CMK (cell line): ENCODE measurements around the gene CORO6.
"Not testable (repeated sequence)": the region's sequence is repeated elsewhere in the genome, so short reads cannot be mapped to it uniquely, and the experiment has no call there.

Experiments used
- DNase-seq: peaks from one replicate; pipeline ENCODE4 v3.0.0-alpha.2; 2010; ENCODE audit warnings: low read depth

Gene CORO6

DNA sequence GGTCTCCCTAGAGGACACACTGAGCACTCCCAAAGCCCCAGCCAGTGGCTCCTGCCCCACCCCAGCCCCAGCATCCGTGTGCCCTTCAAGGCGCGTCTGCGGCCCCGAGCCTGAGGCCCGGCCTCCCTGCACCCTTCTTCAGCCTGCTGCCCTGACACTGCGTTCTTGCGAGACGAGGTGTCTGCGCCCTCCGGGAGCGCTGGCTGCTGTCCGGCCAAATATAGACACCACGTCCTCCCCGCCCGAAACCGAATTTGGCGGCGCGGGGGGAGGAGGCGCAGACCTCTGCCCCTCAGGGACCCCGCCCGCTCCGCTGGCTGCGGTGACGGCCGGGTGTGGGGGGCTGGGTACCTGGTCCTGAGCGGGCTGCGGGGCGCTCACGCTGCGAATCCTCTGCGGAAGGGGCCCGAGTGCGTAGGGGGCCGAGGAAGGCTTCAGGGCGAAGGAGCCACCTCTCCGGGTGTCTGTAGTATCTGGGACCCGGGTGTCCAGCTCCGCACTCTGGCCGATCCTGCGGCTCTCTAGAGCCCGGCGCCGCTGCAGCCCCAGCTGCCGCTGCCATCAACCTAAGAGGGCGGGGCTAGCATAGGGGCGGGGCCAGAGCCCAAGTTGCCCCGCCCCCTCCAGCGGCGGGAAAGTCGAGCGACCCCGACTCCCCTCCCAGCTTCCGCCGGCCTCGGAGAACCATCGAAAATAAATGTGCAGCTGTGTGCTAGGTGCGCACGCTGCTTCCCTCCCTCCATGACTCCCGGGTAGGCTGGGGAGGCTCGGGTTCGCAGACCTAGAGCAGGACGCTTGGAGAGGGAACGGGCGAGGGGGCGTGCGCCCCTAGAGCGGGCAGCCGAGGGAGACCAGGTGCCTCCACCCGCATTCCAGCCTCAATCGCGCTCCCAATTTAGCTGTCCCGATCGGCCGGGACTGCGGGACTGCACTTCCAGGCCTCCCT lies at the start of gene CORO6:
TSS of gene CORO6 (minus strand) at position 576 of the 946 bp plus-strand sequence. CDS start 1,491 bp downstream, outside the sequence.
- peak; percentile 36 for DNase-seq

DNA sequence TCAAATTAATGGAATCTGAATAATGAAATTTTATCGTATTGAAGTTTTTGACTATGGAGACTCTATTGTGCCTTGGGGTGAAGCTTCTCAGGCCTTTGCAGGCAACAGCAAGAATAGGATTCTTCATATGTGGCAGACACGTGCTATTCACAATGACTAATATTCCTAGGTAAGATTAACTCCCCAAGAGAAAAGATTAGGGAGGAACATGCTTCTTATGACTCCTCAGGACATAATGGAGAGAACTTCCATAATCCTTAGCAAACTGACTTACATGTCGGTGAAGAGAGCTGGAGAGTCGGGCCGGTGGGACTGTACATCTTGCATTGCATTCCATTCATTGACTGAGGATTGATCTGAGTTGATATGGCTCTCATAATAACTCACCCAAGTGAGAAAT lies 48.9 kb upstream of the CORO6 start:
- DNase-seq: no peak

DNA sequence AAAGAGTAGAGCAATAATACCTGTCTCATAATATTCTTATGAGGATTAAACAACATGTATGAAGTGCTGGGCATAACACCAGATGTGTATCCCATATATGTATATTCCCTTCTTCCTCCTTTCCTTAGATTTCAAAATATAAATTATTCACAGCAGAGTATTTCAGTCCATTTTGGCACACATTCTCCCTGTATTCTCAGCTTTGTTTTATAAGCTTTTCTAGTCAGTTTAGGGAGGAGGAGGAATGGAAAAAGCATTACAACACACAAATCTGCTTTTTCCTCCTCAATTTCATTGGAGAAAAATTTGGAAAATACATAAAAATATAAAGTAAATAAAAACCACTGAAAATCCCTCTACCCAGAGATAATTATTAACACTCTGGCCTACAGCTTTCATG lies 46.6 kb upstream of the CORO6 start:
- no peak for DNase-seq

DNA sequence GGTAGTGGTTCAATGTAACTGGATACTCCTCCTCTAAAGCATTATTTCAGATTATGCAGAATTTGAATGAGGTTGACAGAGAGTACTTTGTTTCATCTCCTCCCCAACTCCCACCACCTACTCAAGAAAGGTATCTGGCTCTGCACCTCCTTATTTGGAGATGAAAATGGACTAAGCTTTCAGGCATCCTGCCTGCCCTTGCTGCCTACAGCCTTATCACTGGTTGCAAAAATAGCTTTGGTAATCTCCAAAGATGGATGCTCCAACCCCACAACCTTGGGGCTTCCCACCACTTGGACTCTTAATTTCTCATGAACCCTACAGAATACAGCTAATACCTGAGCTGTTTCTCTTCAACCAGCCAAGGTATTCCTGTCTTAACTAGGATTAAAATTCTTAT lies 45.3 kb upstream of the CORO6 start:
- DNase-seq: no peak

DNA sequence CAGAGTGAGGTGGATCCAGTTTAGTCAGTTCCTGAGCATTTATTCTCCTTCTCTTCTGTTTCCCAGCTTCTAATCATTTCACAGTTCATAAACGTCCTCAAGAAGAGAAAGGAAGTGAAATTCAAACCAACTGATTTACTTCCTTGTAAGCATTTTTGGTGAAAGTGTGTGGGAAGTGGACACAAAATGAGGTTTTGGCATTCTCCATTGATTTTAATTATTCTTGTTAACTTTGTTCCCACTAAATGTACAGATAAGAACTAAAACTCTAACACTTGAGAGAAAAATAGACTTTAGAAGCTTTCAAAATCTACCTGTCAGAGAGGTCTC lies 42.7 kb upstream of the CORO6 start:
- DNase-seq: no peak

DNA sequence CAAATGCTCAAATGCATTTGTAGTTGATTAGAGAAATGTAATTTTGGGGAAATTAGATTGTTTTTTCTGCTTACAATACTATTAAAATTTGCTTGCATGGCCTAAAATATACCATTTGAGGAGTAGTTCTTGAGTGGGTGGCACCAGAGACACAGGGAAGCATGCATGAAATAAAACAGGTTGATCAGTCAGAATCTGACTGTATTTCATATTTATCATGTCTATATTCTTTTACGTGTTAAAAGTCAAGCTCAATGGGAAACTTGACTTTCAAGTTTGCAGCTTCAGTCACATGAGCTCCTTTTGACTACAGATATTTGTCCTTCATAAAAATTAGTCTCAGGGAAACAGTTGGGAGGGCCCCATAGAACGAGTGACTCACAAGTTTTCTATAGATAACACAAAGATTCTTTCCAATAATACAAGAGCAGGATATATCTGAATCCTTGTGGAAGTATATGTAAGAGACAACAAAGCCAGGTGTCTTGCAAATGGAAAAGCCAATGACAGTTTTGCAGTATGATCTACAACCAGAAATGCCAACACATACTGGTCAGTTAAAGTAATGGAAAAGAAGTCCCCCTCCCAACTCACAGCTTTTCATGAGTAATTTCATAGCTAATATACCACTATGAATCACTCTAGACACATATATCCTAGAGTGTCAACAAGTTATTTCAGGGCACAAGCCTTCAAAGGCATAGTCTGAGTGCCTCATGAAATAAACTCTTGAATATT lies 42.2 kb upstream of the CORO6 start:
- no peak for DNase-seq

DNA sequence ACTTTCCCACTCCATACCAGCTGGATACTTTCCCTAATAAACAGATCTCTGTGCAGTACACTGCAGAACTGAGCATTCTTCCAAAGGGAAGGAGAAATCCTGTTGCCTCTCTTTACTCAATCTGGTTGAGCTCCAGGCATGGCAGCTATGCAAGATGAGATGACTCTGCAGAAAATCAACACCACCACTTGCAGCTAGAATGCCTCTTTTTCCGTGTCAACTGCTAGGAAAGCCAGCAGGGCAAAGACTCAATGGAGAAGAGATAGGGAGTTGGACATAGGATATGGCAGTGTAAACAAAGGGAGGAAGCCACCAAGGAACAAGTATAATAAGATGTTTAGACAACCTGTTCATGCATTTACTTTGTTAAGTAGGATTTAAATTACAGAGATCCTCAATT lies 40.4 kb upstream of the CORO6 start:
- no peak for DNase-seq

DNA sequence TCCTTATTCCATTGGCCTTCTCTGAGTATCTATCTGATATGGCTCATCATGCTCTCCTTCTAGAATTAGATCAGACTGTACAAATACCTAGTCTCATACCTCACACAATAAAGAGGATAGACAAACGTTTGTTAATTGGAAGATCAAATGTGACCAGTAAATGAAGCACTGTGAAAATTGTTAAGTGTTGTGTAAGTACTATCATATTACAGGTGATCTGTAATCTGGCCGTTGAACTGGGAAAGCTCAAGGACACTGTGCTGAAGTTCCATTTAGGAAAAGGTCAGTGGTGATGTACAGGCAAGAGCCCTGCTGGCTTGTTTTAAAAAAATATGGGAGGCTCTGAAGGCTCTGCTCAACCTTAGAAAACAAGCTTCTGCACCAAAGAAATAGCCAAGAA lies 38.5 kb upstream of the CORO6 start:
- DNase-seq: no peak

DNA sequence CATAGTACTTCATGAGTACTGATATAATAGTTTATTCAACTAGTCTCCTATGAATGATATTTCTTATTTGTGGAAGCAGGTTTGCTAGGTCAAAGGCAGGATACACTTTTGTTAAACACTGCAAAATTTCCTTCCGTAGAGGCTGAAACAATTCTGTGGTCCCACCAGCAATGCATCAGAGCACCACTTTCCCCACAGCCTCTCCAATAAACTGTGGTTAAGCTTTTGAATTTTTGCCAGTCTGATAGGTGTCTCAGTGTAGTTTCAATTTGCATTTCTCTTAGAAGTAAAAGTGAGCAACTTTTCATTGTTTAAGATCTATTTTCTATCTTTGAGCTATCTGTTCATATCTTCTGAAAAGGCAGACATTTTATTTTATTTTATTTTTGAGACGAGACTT lies 36.4 kb upstream of the CORO6 start:
- no peak for DNase-seq

DNA sequence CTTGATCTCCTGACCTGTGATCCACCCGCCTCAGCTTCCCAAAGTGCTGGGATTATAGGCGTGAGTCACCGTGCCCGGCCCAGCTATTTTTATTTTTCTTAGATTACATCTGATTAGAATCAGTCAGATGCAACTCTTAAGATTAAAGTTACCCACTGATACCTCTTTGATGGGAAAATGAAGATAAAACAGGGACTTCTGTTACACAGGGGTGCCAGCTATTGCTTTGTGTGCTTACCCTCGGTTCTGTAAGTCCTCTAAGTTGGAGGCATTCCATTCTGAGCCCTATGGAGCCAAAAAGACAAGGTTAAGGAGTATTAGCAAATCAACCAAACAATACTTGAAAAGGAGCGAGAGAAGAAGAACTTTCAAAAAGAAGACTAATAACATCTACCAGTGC lies 32.6 kb upstream of the CORO6 start:
- no peak for DNase-seq

DNA sequence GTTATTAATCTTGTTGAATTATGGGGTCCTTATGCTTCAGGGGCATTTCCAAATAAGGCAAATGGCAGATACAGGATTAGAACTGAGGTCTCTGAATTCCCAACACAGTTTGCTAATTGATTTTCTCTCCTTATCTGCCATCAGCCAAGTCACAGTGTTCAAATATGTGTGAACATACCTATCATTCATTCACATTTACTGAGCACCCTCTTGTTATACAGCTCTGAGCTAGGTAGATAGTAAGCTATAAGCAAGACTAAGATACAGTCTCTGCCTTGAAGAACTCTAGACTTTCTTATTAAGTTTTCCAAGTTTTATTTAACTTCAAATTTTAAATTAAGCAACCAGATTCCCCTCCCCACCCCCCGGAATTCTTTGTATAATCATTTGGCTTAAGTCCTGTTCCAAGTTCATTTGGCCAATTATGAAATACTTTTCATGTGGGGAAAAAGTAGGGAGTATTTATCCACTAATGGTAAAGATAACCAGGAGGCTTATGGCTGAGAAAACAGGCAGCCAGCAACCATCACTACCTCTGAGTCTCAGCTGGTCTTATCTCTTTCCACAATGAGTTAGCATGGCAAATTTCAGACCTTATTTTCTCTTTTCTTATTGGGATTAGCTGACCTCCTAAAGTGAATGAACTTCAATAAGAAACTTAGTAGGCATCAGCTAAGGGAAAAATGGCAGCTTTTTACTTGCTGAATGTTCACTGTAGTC lies 31.4 kb upstream of the CORO6 start:
- no peak for DNase-seq

DNA sequence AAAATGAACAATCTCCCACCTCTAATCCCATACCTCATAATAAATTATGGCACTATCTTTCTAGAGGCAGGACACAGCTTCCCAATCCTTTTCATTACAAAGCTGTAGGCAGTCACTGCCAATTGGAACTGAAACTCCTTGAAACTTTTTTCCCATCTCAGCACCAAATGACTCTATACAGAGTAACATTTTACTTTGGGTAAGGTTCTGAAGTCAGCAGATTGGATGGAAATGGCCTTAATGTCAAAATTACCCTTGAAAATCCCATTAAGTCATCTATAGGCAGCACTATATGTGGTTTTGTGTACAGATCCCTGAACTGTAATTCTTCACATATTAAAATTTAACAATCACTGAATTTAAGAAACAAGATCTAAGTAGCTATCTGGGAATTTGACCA lies 30.3 kb upstream of the CORO6 start:
- DNase-seq: no peak

DNA sequence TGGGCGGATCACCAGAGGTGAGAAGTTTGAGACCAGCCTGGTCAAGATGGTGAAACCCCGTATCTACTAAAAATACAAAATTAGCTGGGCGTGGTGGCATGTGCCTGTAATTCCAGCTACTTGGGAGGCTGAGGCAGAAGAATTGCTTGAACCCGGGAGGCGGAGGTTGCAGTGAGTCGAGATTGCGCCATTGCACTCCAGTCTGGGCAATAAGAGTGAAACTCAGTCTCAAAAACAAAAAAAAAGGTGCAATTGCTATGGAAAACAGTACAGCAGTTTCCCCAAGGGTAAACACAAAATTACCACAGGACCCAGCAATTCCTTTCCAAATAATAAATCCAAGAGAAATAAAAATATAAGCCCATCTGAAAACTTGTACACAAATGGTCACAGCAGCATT lies 29.2 kb upstream of the CORO6 start:
- DNase-seq: not testable (repeated sequence)

DNA sequence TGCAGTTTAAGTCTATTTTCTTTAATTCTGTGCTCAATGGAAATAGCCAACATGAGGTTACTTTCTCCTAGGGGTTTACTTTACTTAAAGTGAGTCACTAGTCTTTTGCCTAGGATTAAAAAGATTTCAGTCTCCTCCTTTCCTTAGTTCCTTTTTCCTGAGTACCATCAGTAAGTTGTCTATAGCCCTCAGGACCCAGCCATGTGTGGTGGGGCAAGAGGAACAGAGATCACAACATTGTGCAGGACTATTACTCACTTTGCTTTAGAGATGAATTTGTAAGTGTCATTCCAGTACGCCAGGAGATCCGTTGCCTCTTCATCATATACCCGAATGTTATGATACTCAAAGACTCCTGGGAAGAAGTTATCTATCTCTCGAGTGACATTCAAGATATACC lies 27.7 kb upstream of the CORO6 start:
- no peak for DNase-seq

DNA sequence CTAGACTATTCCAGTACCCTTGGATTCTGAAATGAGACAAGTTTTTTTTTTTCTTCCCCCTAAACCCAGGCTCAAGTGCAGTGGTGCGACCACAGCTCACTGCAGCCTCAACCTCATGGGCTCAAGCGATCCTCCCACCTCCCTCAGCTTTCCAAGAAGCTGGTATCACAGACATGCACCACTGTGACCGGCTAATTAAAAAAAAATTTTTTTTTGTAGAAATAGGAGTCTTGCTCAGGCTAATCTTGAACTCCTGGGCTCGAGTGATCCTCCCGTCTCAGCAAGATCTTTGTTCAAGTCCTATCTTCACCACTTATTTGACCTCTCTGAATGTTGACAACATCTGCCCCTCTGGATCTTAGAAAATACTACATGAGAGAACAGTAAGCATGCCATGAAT lies 26.6 kb upstream of the CORO6 start:
- peak; percentile 54 for DNase-seq

DNA sequence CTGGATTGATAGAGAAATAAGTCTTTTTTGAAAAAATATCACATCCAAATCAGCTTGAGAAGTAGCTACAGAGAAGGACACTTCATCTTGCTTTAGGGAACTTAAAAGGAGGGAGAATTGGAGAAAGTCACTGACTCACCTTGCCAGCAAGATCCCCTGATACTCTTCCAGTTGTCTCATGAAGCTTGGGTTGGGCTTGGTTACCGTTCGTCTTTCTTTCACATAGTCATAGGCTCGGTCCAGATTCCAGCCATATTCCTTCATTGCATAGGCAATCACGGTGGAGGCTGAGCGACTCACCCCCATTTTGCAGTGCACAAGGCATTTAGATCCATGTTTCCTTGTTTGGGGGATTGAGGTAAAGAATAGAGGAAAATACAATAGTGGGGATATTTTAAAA lies 25.3 kb upstream of the CORO6 start:
- no peak for DNase-seq

DNA sequence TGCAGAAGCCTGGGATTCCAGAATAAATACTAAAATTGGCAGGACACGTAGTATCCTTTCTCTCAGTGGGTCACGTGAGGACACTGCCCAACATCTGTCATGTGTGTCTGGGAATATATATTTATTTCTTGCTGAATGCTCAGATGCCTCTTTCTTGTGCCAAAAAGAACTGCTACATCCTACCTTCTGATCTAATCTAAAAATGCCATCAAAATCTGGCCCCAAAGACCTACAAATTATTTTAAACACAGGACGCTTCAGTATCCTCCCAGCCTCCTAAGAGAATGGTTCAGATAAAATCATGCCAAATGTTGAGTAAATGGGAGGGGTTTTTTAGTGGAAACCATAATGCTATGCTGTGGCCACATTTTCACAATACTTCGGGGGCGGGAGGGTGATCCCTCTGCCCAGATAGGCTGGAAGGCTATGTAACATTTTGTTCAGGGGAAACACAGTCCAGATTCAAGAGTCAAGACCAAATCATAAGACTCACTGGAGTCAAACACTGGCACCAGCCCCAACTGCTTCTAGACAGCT lies 22.9 kb upstream of the CORO6 start:
- DNase-seq: no peak

DNA sequence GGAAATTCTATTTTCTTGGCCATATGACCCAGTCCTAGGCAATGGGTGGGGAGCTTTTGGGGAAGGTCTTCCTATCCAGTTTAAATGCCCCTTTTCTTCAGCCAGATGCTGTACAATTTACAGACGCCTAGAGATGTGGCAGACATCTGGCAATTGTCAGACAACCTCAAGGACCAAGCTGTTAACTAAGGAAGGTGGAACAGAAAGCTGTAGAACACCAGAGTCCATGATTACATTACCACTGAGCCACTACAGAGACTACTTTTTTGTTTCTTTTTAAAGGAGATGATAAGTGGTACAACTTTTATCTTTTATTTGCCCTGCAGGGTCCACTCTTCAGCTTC lies 21.1 kb upstream of the CORO6 start:
- no peak for DNase-seq

DNA sequence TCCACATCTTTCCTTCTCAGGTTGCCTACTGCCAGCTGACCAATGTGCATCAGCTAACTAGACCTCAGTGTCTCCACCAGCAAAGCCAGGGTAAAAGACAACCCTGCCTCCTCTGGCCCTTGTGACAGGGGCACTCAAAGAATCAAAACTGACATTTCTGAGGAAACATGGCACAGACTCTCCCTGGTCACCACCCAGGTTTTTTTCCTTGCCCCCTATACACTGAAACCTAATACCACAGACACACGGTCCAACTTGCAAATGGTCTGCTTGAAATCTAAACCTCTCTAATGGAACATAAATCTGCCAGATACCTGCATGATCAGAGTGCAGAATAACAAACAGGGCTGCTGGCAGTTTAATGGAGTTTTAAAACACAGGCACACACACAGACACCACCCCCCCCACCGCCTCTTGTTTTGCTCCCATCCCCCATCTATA lies 19.5 kb upstream of the CORO6 start:
- no peak for DNase-seq

DNA sequence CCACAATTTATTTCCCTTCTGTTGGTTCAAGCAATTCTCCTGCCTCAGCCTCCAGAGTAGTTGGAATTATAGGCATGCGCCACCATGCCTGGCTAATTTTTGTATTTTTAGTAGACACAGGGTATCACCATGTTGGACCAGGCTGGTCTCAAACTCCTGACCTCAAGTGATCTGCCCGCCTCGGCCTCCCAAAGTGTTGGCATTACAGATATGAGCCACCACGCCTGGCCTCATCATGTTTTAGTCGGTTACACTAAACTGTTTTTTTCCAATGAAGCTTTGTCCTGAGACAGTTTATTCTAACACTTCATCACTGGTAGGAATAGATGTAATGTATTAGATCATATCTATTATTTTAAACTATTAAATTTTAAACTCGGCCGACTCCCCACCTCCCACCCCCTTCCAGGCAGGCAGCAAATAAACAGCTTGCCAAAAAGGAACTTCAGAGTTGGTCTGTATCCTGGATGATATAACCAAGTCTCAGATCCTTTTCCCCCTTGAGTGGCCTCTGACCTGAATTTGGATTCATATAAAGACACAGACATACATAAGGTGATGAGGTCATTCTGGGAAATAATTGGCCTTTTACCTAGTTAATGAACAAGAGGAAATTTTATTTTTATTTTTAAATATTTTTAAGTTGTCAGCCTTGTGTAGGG lies 18.4 kb upstream of the CORO6 start:
- peak; percentile 36 for DNase-seq

DNA sequence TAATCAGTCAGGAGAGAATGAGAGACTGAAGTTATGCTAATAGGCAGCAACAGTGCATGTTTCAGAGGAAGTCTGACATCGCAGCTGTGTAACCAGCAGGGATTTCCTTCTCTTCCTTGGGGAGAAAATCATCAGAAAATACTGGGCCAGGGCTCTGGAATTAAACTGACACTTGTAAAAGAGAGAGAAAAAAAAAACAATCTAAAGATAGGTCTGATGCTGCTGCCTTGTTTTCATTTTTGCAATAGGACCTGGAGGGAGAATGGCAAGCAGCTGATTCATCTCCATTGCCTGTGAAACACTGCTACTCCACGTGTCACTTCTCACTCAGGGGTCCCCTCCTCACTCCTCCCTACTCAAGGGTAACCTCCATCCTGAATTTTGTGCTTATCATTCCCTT lies 17.7 kb upstream of the CORO6 start:
- DNase-seq: no peak

DNA sequence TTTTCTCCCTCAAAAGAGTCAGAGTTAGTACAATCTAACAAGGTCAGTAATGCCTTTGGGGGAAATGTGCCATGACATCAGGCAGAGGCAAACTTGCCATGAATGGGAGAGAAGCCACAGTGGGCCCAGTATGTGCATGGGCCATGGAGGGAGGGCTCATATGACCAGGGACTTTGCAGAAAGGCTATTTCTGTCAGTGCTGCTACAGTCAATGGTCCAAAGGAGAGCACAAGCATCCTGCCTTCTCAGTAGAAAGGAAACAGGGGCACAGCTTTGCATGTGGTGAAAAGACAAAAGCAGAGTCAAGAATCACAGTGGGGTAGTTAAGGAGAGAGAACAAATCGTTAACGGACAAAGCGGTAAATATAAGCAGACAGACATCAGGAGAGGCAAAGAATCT lies 11.2 kb upstream of the CORO6 start:
- DNase-seq: no peak
